Thoracic aorta (tissue), 2 donors: ENCODE data around the gene CNNM2. TPM values are rescaled to one million over a fixed set of nuclear protein-coding genes. Genes with fewer than 3 reads are reported as not detected.
"Not testable (repeated sequence)": the region's sequence is repeated elsewhere in the genome, so short reads cannot be mapped to it uniquely, and the experiment has no call there.

Experiments
- ATAC-seq: fragments of 150-250 bp; one replicate; pipeline ENCODE4 v1.8.0; 2017; ENCODE audit warnings: low read depth; ENCODE audit not compliant: insufficient number of reproducible peaks, low FRiP score
- DNase-seq: peaks from one replicate; pipeline ENCODE4 v3.0.0-alpha.2; 2020; ENCODE audit warnings: low spot score
- H3K27ac ChIP-seq, 2 donors: fragments of 200-600 bp; sonication (generic); 1 replicate in 1 of 2; 2 replicates in 1 of 2; pipeline ENCODE4 v1.5.1; 2016; ENCODE audit warnings: mild to moderate bottlenecking in 2 of 2, moderate library complexity in 2 of 2
- H3K27me3 ChIP-seq: fragments of 200-600 bp; sonication (generic); replicated peaks from 2 replicates; pipeline ENCODE4 v1.6.0; 2016; ENCODE audit warnings: mild to moderate bottlenecking; ENCODE audit not compliant: insufficient read depth
- H3K36me3 ChIP-seq: fragments of 200-600 bp; sonication (generic); one replicate; pipeline ENCODE4 v1.5.1; 2016
- H3K4me1 ChIP-seq, 2 donors: fragments of 200-600 bp; sonication (generic); 1 replicate in 1 of 2; 2 replicates in 1 of 2; pipeline versions ENCODE4 v1.5.1 to v1.6.0; 2016; ENCODE audit warnings: low read depth in 2 of 2, mild to moderate bottlenecking in 1 of 2; ENCODE audit not compliant: control insufficient read depth in 1 of 2
- H3K4me3 ChIP-seq: fragments of 200-600 bp; sonication (generic); 2 replicates; pipeline ENCODE4 v1.5.1; 2016; ENCODE audit warnings: mild to moderate bottlenecking
- H3K9me3 ChIP-seq: fragments of 200-600 bp; sonication (generic); 2 replicates; pipeline ENCODE4 v1.5.1; 2016
- CTCF ChIP-seq: fragments of 200-600 bp; sonication (generic); IDR thresholded peaks from one replicate; pipeline ENCODE4 v1.5.1; 2019; ENCODE audit warnings: antibody characterized with exemption
- total RNA-seq, 2 donors: library from RNA; depleted of rRNA; stranded (reverse); fragments of >200 nt; gene quantifications; one replicate each; pipeline versions ENCODE4 v1.1.0 to v1.2.3, GENCODE V29; 2016

The CNNM2 gene
- total RNA-seq, 2 donors from 2014 or later = 12.2 to 24.5 TPM

GRCh38 chr10:102926842-102927241 lies 8.7 kb downstream of the CNNM2 start:
- Histone ChIP-seq H3K27me3 (no peaks in the 10 kb centered on the region), H3K27ac (no peak overlapping the region), H3K4me3 (no peak overlapping the region), H3K4me1 (peaks cover 13 to 43% of the 10 kb centered on the region in 2 donors), H3K9me3 (no peaks in the 10 kb centered on the region), H3K36me3 (peaks cover 2% of the 10 kb centered on the region)
- ATAC-seq (no peak), DNase-seq (no peak)
- TF ChIP-seq CTCF = no peak

GRCh38 chr10:102927311-102928010 lies 9.4 kb downstream of the CNNM2 start:
- Histone ChIP-seq H3K4me3 (no peak overlapping the region), H3K9me3 (no peaks in the 10 kb centered on the region), H3K36me3 (peaks cover 2% of the 10 kb centered on the region), H3K4me1 (peaks cover 13 to 38% of the 10 kb centered on the region in 2 donors), H3K27ac (no peak overlapping the region), H3K27me3 (no peaks in the 10 kb centered on the region)
- no peak for DNase-seq
- no peak for TF ChIP-seq CTCF
- no peak for ATAC-seq

- not testable (repeated sequence) for H3K9me3 ChIP-seq, ATAC-seq, H3K27me3 ChIP-seq, H3K36me3 ChIP-seq, H3K27ac ChIP-seq, DNase-seq, H3K4me3 ChIP-seq
- H3K4me1 ChIP-seq = peaks cover 9 to 28% of the 10 kb centered on the region in 2 donors
Observed at GRCh38 chr10:102928442-102928841, 10.3 kb downstream of the CNNM2 start.

- H3K4me1 ChIP-seq = peaks cover 6 to 14% of the 10 kb centered on the region in 2 donors
- no peak for TF ChIP-seq CTCF
- H3K4me3 ChIP-seq = no peak overlapping the region
- ATAC-seq (no peak), DNase-seq (no peak)
- H3K27me3 ChIP-seq = no peaks in the 10 kb centered on the region
- H3K27ac ChIP-seq = no peak overlapping the region
- no peaks in the 10 kb centered on the region for H3K9me3 ChIP-seq
- H3K36me3 ChIP-seq = peaks cover 2% of the 10 kb centered on the region
Observed at GRCh38 chr10:102930720-102931119, 12.6 kb downstream of the CNNM2 start.

- Histone ChIP-seq H3K36me3 (peaks cover 2% of the 10 kb centered on the region), H3K4me1 (peaks cover 6 to 21% of the 10 kb centered on the region in 2 donors), H3K9me3 (no peaks in the 10 kb centered on the region), H3K4me3 (no peak overlapping the region), H3K27me3 (no peaks in the 10 kb centered on the region), H3K27ac (no peak overlapping the region)
- no peak for ATAC-seq
- no peak for TF ChIP-seq CTCF
- DNase-seq = no peak
Observed at GRCh38 chr10:102931643-102932042, 13.5 kb downstream of the CNNM2 start.

- no peak for TF ChIP-seq CTCF
- DNase-seq (no peak), ATAC-seq (no peak)
- H3K4me3 ChIP-seq = no peak overlapping the region
- no peak overlapping the region for H3K27ac ChIP-seq
- H3K27me3 ChIP-seq = no peaks in the 10 kb centered on the region
- H3K4me1 ChIP-seq = peaks cover 0 to 8% of the 10 kb centered on the region in 2 donors
- H3K36me3 ChIP-seq = no peaks in the 10 kb centered on the region
- H3K9me3 ChIP-seq = no peaks in the 10 kb centered on the region
Observed at GRCh38 chr10:102935505-102935904, 17.4 kb downstream of the CNNM2 start.
